ENCODE data around the gene SFTPD.
"Not testable (repeated sequence)": the region's sequence is repeated elsewhere in the genome, so short reads cannot be mapped to it uniquely, and the experiment has no call there.

Gene SFTPD

GRCh38 chr10:79923669-79924068 is 25.2 kb downstream of the SFTPD start:
- no peak for DNase-seq

GRCh38 chr10:79923145-79923544 is 25.8 kb downstream of the SFTPD start:
- DNase-seq, result no peak

GRCh38 chr10:79922011-79922412 is 26.9 kb downstream of the SFTPD start:
- not testable (repeated sequence) for DNase-seq

- DNase-seq, result not testable (repeated sequence)
Observed at GRCh38 chr10:79915838-79916237, 33.1 kb downstream of the SFTPD start.

- DNase-seq, result not testable (repeated sequence)
Observed at GRCh38 chr10:79914512-79914911, 34.4 kb downstream of the SFTPD start.

- DNase-seq, result no peak
Observed at GRCh38 chr10:79910836-79911235, 38.1 kb downstream of the SFTPD start.

- DNase-seq, result no peak
Observed at GRCh38 chr10:79910344-79910743, 38.6 kb downstream of the SFTPD start.

GRCh38 chr10:79905322-79906314 is 43.3 kb downstream of the SFTPD start:
- DNase-seq, result no peak

GRCh38 chr10:79904671-79905321 is 44.1 kb downstream of the SFTPD start:
- peak; percentile 24 to 32 for DNase-seq

- not testable (repeated sequence) for DNase-seq
Observed at GRCh38 chr10:79901571-79901970, 47.3 kb downstream of the SFTPD start.

- no peak for DNase-seq
Observed at GRCh38 chr10:79898597-79899325, 50.1 kb downstream of the SFTPD start.

- not testable (repeated sequence) for DNase-seq
Observed at GRCh38 chr10:79892896-79893295, 56.0 kb downstream of the SFTPD start.

- no peak for DNase-seq
Observed at GRCh38 chr10:79890469-79890868, 58.4 kb downstream of the SFTPD start.

- not testable (repeated sequence) for DNase-seq
Observed at GRCh38 chr10:79888984-79889383, 59.9 kb downstream of the SFTPD start.

All from CD4-positive, alpha-beta T cell treated with Interleukin-1 beta for 1 hour (primary cell).